Upper lobe of left lung (tissue), 4 donors: ENCODE measurements around the gene KCNE1.
"Not testable (repeated sequence)": the region's sequence is repeated elsewhere in the genome, so short reads cannot be mapped to it uniquely, and the experiment has no call there.

Source experiments
- EP300 ChIP-seq, 4 donors: sonication (generic); formaldehyde crosslinking; IDR thresholded peaks; one replicate each; pipeline ENCODE4 v1.5.1; 2017; ENCODE audit warnings: antibody characterized with exemption in 4 of 4, control low read depth in 2 of 4
- POLR2A ChIP-seq, 4 donors: fragments of 450-650 bp; IDR thresholded peaks; one replicate each; pipeline ENCODE4 v1.5.1; 2016 to 2017; ENCODE audit warnings: antibody characterized with exemption in 4 of 4, mild to moderate bottlenecking in 2 of 4
- POLR2AphosphoS5 ChIP-seq, 2 donors: sonication (generic); formaldehyde crosslinking; IDR thresholded peaks; one replicate each; pipeline ENCODE4 v1.5.1; 2017; ENCODE audit warnings: antibody characterized with exemption in 2 of 2
- TF ChIP-seq, protein P1 (sequence below), 6 experiments: fragments of 450-650 bp in 4 of 6; fragments of 200-600 bp in 2 of 6; sonication (generic) in 2 of 6; IDR thresholded peaks; one replicate each; pipeline ENCODE4 v1.5.1; 2016 to 2019; ENCODE audit warnings: antibody characterized with exemption in 6 of 6

DNA sequence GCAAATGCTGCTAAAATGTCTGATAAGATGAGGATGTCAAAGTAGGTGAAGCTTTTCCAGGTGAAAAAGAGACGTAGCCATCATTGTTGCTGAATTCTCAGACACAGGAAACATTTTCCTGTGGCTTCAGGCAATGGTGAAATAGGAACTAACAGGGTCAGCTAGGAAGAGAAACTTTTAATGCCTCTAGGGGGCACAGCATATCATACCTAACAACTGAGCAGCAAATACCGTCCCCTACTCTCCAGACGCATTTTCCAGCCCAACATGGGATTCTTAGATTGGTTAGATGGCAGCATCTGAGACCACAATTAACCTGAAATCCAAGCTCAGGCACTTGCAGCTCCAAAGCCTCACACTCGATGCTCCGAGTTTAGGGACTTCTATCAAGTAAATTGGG lies 28.2 kb downstream of the KCNE1 start:
- TF ChIP-seq POLR2A, POLR2AphosphoS5, EP300 (IDR thresholded peaks at IDR 0.05): not testable (repeated sequence)
- TF ChIP-seq, protein P1, sequence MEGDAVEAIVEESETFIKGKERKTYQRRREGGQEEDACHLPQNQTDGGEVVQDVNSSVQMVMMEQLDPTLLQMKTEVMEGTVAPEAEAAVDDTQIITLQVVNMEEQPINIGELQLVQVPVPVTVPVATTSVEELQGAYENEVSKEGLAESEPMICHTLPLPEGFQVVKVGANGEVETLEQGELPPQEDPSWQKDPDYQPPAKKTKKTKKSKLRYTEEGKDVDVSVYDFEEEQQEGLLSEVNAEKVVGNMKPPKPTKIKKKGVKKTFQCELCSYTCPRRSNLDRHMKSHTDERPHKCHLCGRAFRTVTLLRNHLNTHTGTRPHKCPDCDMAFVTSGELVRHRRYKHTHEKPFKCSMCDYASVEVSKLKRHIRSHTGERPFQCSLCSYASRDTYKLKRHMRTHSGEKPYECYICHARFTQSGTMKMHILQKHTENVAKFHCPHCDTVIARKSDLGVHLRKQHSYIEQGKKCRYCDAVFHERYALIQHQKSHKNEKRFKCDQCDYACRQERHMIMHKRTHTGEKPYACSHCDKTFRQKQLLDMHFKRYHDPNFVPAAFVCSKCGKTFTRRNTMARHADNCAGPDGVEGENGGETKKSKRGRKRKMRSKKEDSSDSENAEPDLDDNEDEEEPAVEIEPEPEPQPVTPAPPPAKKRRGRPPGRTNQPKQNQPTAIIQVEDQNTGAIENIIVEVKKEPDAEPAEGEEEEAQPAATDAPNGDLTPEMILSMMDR (IDR thresholded peaks at IDR 0.05), result not testable (repeated sequence)
